GM21515 (cell line): ENCODE measurements around the gene TALDO1.

Experiments used
- ATAC-seq: cut with Tn5 transposase; IDR thresholded peaks from one replicate; pipeline ENCODE4 v1.9.1; 2021; ENCODE audit not compliant: unreplicated experiment

Gene TALDO1

GRCh38 chr11:714436-714835, 32.8 kb upstream of the TALDO1 start:
- ATAC-seq: no peak

GRCh38 chr11:719214-720016, 27.8 kb upstream of the TALDO1 start:
- ATAC-seq: no peak

- no peak for ATAC-seq
Observed at GRCh38 chr11:720017-720641, 27.1 kb upstream of the TALDO1 start.

GRCh38 chr11:720642-721246, 26.5 kb upstream of the TALDO1 start:
- ATAC-seq: no peak

- no peak for ATAC-seq
Observed at GRCh38 chr11:721247-721740, 26.0 kb upstream of the TALDO1 start.

- no peak for ATAC-seq
Observed at GRCh38 chr11:721741-722345, 25.4 kb upstream of the TALDO1 start.

- no peak for ATAC-seq
Observed at GRCh38 chr11:722346-722811, 24.9 kb upstream of the TALDO1 start.

GRCh38 chr11:723120-723883, 24.0 kb upstream of the TALDO1 start:
- ATAC-seq: no peak

- ATAC-seq: no peak
Observed at GRCh38 chr11:724049-724777, 23.1 kb upstream of the TALDO1 start.

GRCh38 chr11:724778-725386, 22.4 kb upstream of the TALDO1 start:
- no peak for ATAC-seq

- ATAC-seq: no peak
Observed at GRCh38 chr11:725624-726202, 21.6 kb upstream of the TALDO1 start.

GRCh38 chr11:726278-727220, 20.7 kb upstream of the TALDO1 start:
- ATAC-seq: no peak

- no peak for ATAC-seq
Observed at GRCh38 chr11:727281-727701, 20.0 kb upstream of the TALDO1 start.

- no peak for ATAC-seq
Observed at GRCh38 chr11:727859-728748, 19.2 kb upstream of the TALDO1 start.

GRCh38 chr11:728901-729491, 18.3 kb upstream of the TALDO1 start:
- ATAC-seq: no peak

GRCh38 chr11:729492-730074, 17.7 kb upstream of the TALDO1 start:
- ATAC-seq: no peak
